Astrocyte (in vitro differentiated cells and primary cell): ENCODE results near the gene TNFSF15. TPM values are rescaled to one million over a fixed set of nuclear protein-coding genes. Genes with fewer than 3 reads are reported as not detected.
"Not testable (repeated sequence)": the region's sequence is repeated elsewhere in the genome, so short reads cannot be mapped to it uniquely, and the experiment has no call there.

Experiments
- DNase-seq: peaks from one replicate; pipeline ENCODE4 v3.0.0-alpha.2; 2010; ENCODE audit warnings: low read depth
- FAIRE-seq: peaks from 2 replicates; lab custom pipeline; 2011; peaks lifted over from hg19 to GRCh38; lab: Jason Lieb, UNC
- H2AFZ ChIP-seq: 2 replicates; pipeline ENCODE4 v1.6.0; 2012; ENCODE audit warnings: low read depth, low read length, inconsistent platforms
- H3K27ac ChIP-seq: 2 replicates; pipeline ENCODE4 v1.5.1; 2011; ENCODE audit warnings: low read depth, low read length, inconsistent platforms
- H3K27me3 ChIP-seq: 2 replicates; pipeline ENCODE4 v1.6.0; 2011; ENCODE audit warnings: low read length, inconsistent platforms; ENCODE audit not compliant: insufficient read depth
- H3K36me3 ChIP-seq: 2 replicates; pipeline ENCODE4 v1.5.1; 2011; ENCODE audit warnings: low read length, inconsistent platforms; ENCODE audit not compliant: insufficient read depth
- H3K4me1 ChIP-seq: 2 replicates; pipeline ENCODE4 v1.5.1; 2011; ENCODE audit warnings: low read length, inconsistent platforms; ENCODE audit not compliant: insufficient read depth
- H3K4me2 ChIP-seq: 2 replicates; pipeline ENCODE4 v1.6.0; 2012; ENCODE audit warnings: low read length, inconsistent platforms
- H3K4me3 ChIP-seq: 2 replicates; pipeline ENCODE4 v1.5.1; 2011; ENCODE audit warnings: low read depth, mild to moderate bottlenecking, low read length, inconsistent platforms; ENCODE audit not compliant: insufficient read depth
- H3K79me2 ChIP-seq: 2 replicates; pipeline ENCODE4 v1.6.0; 2012; ENCODE audit warnings: mild to moderate bottlenecking, low read length, inconsistent platforms; ENCODE audit not compliant: insufficient read depth
- H3K9ac ChIP-seq: 2 replicates; pipeline ENCODE4 v1.6.0; 2012; ENCODE audit warnings: mild to moderate bottlenecking, low read length, inconsistent platforms
- H3K9me3 ChIP-seq: 2 replicates; pipeline ENCODE4 v1.5.1; 2012; ENCODE audit warnings: low read depth, mild to moderate bottlenecking, low read length, inconsistent platforms; ENCODE audit not compliant: insufficient read depth
- H4K20me1 ChIP-seq: 2 replicates; pipeline ENCODE4 v1.6.0; 2012; ENCODE audit warnings: low read length, inconsistent platforms; ENCODE audit not compliant: insufficient read depth
- H3K27ac Mint-ChIP-seq: one replicate; pipeline ENCODE4 v1.8.0; 2021; ENCODE audit warnings: mild to moderate bottlenecking, mixed read lengths; ENCODE audit not compliant: unreplicated experiment
- H3K27me3 Mint-ChIP-seq: one replicate; pipeline ENCODE4 v1.8.0; 2021; ENCODE audit warnings: low read depth, mixed read lengths; ENCODE audit not compliant: unreplicated experiment
- H3K36me3 Mint-ChIP-seq: one replicate; pipeline ENCODE4 v1.8.0; 2021; ENCODE audit warnings: low read depth, mixed read lengths; ENCODE audit not compliant: unreplicated experiment
- H3K4me1 Mint-ChIP-seq: one replicate; pipeline ENCODE4 v1.8.0; 2021; ENCODE audit warnings: low read depth, mixed read lengths; ENCODE audit not compliant: unreplicated experiment
- H3K4me3 Mint-ChIP-seq: one replicate; pipeline ENCODE4 v1.8.0; 2021; ENCODE audit warnings: mild to moderate bottlenecking, moderate library complexity, mixed read lengths; ENCODE audit not compliant: unreplicated experiment
- H3K9me3 Mint-ChIP-seq: one replicate; pipeline ENCODE4 v1.8.0; 2021; ENCODE audit warnings: mild to moderate bottlenecking, mixed read lengths; ENCODE audit not compliant: unreplicated experiment
- EZH2 ChIP-seq: IDR thresholded peaks from 2 replicates; pipeline ENCODE4 v1.6.1; 2012; ENCODE audit warnings: mild to moderate bottlenecking, low read length, inconsistent platforms; ENCODE audit not compliant: insufficient read depth
- total RNA-seq: library from RNA; stranded (reverse); gene quantifications from 2 replicates; pipeline ENCODE4 v1.2.1, GENCODE V29; 2021
- TF ChIP-seq, protein P1 (sequence below): IDR thresholded peaks from 2 replicates; pipeline ENCODE4 v1.5.1; 2011; ENCODE audit warnings: low read depth, mild to moderate bottlenecking, inconsistent platforms, low read length, moderate library complexity; ENCODE audit not compliant: insufficient read depth

TNFSF15 gene
- total RNA-seq, 1 donor from 2014 or later = 10.3 TPM

- Mint-ChIP-seq H3K27me3 (peaks cover 3% of the 10 kb centered on the region), H3K4me1 (peaks cover 9% of the 10 kb centered on the region), H3K36me3 (no peaks in the 10 kb centered on the region), H3K9me3 (no peaks in the 10 kb centered on the region), H3K27ac (no peak overlapping the region), H3K4me3 (no peak overlapping the region)
- H3K9me3 ChIP-seq = no peaks in the 10 kb centered on the region
- no peaks in the 10 kb centered on the region for H4K20me1 ChIP-seq
- no peaks in the 10 kb centered on the region for H3K36me3 ChIP-seq
- no peak overlapping the region for H3K4me3 ChIP-seq
- peak; percentile 45 for DNase-seq
- no peaks in the 10 kb centered on the region for H3K79me2 ChIP-seq
- H3K4me1 ChIP-seq = peaks cover 3% of the 10 kb centered on the region
- FAIRE-seq = peak; percentile 67
- H2AFZ ChIP-seq = no peak overlapping the region
- H3K27ac ChIP-seq = no peak overlapping the region
- TF ChIP-seq, protein P1, sequence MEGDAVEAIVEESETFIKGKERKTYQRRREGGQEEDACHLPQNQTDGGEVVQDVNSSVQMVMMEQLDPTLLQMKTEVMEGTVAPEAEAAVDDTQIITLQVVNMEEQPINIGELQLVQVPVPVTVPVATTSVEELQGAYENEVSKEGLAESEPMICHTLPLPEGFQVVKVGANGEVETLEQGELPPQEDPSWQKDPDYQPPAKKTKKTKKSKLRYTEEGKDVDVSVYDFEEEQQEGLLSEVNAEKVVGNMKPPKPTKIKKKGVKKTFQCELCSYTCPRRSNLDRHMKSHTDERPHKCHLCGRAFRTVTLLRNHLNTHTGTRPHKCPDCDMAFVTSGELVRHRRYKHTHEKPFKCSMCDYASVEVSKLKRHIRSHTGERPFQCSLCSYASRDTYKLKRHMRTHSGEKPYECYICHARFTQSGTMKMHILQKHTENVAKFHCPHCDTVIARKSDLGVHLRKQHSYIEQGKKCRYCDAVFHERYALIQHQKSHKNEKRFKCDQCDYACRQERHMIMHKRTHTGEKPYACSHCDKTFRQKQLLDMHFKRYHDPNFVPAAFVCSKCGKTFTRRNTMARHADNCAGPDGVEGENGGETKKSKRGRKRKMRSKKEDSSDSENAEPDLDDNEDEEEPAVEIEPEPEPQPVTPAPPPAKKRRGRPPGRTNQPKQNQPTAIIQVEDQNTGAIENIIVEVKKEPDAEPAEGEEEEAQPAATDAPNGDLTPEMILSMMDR = no peak
- TF ChIP-seq EZH2 = no peak
- no peak overlapping the region for H3K9ac ChIP-seq
- H3K27me3 ChIP-seq = no peaks in the 10 kb centered on the region
- H3K4me2 ChIP-seq = no peak overlapping the region
Measured at GRCh38 chr9:114735704-114736103, 70.1 kb downstream of the TNFSF15 start.

DNA sequence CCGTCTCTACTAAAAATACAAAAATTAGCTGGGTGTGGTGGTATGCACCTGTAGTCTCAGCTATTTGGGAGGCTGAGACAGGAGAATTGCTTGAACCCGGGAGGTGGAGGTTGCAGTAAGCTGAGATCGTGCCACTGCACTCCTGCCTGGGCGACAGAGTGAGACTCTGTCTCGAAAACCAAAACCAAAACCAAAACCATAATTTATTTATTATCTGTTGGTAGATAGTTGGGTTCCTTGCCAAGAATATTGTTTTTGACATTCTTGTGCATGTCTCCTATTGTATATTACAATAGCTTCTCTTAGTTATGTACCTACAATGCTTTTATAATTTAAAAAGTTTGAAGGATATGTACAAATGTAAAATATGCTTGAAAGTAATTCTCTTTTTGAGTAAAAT is 70.7 kb downstream of the TNFSF15 start:
- not testable (repeated sequence) for H3K4me1 Mint-ChIP-seq

More for the DNA sequence above, 70.7 kb downstream of the TNFSF15 start:
- not testable (repeated sequence) for H4K20me1 ChIP-seq, H3K27ac Mint-ChIP-seq, H3K36me3 Mint-ChIP-seq, H3K9me3 ChIP-seq, H3K79me2 ChIP-seq, H2AFZ ChIP-seq, H3K4me3 ChIP-seq, H3K4me3 Mint-ChIP-seq, H3K4me1 ChIP-seq, H3K36me3 ChIP-seq, H3K27me3 Mint-ChIP-seq, DNase-seq, H3K4me2 ChIP-seq, FAIRE-seq, H3K27ac ChIP-seq, H3K27me3 ChIP-seq, H3K9ac ChIP-seq, H3K9me3 Mint-ChIP-seq

Other genes with a start within 250 kb of the TNFSF15 start
- 181 and 188 TPM in 2 replicates for gene ATP6V1G1, start 218.3 kb downstream of the TNFSF15 start, total RNA-seq
- gene TMEM268, start 194.7 kb downstream of the TNFSF15 start, total RNA-seq = 11.5 and 12.7 TPM in 2 replicates
- gene TEX53, start 148.2 kb downstream of the TNFSF15 start, total RNA-seq = not detected in 2 replicates
- gene TEX48, start 123.8 kb downstream of the TNFSF15 start, total RNA-seq = not detected in 2 replicates
- not detected in 2 replicates for gene TNFSF8, start 124.6 kb upstream of the TNFSF15 start, total RNA-seq